NCI-H524 (cell line): ENCODE measurements around the gene PSMC3IP.
A peak's percentile ranks its signal among the peaks of the same experiment; 100 is the strongest.

ENCODE experiments used
- DNase-seq, 2 experiments: peaks; one replicate each; lab custom pipeline; 2025; lab: John Stamatoyannopoulos, UW

The PSMC3IP gene

GRCh38 chr17:42585353-42585752, 7.8 kb upstream of the PSMC3IP start:
- DNase-seq = no peak

DNA sequence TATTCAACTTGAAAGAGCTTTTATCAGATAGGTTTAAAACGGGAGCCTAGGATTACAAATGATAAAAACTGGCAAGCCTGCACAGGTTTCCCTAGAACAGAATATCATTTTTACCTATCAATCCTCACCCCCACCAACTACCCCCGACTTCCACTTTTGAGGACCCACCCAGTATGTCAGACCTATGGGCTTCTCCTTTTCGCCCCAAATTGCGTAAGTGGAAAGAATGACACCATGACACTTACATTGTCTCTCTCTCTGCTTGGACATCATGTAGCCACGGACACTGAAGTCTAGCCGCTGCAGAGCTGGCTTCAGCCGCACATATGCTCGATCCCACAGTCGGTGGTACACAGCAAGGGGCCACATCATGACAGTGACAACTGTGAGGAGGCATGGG, 7.4 kb upstream of the PSMC3IP start:
- DNase-seq = no peak

DNA sequence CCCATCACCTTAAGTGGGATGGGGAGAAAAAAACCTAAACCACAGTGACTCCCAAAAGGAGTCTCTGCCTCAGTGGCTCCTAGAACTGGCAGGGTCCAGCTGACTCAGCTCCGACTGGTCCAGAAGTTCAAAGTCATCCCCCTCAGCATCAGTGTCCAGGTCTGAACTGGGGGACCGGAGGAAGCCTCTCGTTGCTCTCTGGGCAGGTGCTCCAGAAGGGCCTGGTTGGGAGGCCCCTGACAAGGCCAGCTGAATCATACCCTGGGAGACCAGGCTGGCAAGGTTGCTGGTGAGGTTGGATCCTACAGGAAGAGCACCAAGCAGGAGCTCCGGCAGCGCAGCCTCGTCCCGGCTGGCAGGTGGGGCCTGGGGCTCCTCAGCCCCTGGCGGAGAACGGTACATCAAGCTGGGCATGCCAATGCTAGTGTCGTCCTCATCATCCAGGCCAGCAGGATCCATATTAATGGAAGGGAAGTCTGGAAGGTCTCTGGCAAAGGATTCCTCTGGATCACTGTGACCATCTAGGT, 4.3 kb upstream of the PSMC3IP start:
- no peak for DNase-seq

GRCh38 chr17:42579794-42580551, 2.4 kb upstream of the PSMC3IP start:
- no peak for DNase-seq

GRCh38 chr17:42578282-42578869, 847 bp upstream of the PSMC3IP start:
- peak; percentile 76 to 92 for DNase-seq

GRCh38 chr17:42577140-42577531, 393 bp downstream of the PSMC3IP start:
- DNase-seq = peak; percentile 19 to 45

DNA sequence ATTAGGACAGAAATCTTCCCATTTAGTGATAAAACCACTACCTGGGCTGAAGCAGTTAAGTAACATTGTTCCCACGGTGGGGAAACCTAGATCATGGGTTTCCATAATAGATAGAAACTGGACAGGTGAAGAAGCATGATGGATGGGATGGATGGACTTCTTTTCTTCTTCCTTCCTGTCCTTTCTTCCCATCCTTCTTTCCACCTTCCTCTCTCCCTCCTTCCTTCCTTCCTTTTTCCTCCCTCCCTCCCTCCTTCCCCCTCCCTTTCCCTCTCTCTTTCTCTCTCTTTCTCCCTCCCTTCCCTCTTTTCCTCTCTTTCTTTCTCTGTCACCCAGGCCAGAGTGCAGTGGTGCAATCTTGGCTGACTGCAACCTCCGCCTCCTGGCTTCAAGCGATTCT, 3.1 kb downstream of the PSMC3IP start:
- no peak for DNase-seq

- no peak for DNase-seq
Measured at GRCh38 chr17:42573095-42573494, 4.4 kb downstream of the PSMC3IP start.

DNA sequence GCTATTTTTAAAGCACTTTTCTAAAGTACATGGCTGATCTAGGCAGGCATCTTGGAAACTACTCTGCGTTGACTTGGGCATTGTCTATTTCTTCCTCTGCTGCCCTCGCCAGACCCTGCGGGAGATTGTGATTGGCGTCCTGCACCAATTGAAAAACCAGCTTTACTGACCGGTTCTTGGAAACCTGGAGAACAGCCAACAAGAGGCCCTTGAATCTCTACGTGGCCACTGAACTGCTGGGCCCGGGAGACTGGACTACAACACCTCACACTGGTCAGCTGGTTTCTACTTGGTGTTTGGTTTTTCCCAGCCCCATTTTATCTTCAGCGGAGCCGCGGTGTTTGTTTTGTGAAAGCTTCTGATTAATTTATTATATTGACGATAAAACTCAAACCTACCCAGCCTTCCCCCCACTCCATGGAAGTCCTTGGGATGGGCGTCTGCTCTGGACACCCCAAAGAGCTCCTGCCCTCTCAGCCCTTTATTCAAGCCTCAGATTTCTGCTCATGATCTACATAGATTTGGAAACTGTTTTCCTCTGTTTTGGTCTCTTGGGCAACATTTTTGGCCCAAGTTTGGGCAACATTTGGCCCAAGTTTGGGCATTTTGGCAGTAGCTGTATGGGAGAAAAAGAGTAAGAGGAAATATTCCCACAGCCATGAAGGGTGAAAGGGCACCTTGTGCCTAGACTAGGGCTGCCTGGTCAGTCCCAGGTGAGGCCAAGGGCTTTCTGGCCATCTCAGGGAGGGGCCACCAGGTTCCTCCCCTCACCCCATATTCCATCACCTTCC, 5.9 kb downstream of the PSMC3IP start:
- DNase-seq = no peak

- DNase-seq = no peak
Measured at GRCh38 chr17:42568341-42569111, 9.0 kb downstream of the PSMC3IP start.

DNA sequence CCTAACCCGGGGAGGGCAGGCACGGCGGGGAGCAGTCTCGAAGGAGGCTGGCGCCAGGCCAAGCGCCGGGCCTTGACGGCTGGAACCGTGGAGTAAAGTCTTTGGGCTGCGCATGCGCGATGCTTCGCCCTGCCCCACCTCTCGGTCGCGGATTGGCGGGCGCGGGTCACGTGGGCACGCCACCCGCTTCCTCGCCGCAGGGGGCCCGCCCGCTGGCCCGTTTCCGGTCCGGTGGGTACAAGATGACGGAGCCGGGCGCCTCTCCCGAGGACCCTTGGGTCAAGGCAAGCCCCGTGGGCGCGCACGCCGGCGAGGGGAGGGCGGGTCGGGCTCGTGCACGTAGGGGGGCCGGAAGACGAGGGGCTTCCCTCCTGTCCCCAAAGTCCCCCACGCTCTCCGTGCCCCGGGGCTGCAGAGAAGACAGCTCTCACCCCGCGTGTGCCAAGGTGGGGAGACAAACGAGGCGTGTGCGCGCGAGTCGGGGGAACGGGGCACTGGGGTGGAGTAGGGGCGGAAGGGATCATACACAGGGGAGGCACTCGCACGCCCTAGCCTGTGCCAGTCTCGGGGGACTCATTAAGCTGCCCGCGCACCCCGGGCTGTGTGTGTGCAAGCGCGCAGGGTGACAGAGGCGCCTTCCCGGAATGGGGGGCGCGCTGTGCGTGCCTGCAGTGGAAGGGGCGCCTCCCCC, 10.5 kb downstream of the PSMC3IP start, which contains the start of gene MLX:
Gene MLX, plus strand, starts transcription at position 218 of the 691 bp plus-strand sequence. Its CDS starts 25 bp downstream, at position 243.
- DNase-seq = peak; percentile 92 to 96

GRCh38 chr17:42566215-42566882, 11.2 kb downstream of the PSMC3IP start:
- no peak for DNase-seq

DNA sequence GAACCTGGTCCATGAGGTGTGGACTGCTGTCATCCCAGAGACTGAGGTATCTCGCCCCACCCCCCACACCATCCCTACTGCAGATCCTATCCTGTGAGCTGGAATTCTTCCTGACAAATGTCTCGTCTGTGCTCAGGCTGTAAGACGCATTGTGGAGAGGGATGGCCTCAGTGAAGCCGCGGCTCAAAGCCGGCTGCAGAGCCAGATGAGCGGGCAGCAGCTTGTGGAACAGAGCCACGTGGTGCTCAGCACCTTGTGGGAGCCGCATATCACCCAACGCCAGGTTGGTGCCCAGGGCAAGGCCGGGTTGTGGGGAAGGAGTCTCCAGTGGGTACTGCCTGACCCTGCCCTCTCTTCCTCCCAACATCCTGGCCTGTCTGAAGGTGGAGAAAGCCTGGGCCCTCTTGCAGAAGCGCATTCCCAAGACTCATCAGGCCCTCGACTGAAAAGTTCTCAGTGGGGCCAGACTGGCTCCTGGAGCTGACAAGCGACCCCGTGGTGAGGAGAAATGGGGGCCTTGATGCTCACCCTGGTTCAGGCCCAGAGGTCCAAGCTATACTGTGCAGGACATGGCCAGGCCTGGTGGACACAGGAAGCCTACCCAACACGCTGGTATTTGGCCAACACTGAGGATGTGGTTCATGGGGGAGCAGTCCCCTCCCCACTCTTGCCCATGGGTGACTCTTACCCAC, 11.9 kb downstream of the PSMC3IP start:
- no peak for DNase-seq

DNA sequence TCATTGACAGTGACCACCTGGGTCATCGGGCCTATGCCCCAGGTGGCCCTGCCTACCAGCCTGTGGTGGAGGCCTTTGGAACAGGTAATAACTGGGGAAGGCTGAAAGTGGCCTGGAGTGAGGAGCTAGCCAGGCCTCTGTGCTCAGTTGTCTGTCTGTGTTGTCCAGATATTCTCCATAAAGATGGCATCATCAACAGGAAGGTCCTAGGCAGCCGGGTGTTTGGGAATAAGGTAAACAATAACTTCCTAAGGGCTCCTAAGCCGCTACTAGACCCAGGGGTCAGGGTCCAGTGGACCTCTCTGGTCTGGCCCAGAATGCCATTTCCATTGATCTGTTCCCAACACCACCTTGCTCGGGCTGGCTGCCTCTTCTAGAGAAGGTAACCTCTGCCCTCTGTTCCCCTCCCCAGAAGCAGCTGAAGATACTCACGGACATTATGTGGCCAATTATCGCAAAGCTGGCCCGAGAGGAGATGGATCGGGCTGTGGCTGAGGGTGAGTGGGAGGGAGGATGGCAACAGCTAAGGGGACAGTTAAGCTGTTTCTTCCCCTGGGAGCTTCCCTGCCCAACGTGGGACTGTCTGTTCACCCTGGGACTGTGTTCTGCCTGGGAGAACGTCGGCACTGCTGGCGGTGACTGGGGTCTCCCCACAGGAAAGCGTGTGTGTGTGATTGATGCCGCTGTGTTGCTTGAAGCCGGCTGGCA, 12.6 kb downstream of the PSMC3IP start:
- no peak for DNase-seq

DNA sequence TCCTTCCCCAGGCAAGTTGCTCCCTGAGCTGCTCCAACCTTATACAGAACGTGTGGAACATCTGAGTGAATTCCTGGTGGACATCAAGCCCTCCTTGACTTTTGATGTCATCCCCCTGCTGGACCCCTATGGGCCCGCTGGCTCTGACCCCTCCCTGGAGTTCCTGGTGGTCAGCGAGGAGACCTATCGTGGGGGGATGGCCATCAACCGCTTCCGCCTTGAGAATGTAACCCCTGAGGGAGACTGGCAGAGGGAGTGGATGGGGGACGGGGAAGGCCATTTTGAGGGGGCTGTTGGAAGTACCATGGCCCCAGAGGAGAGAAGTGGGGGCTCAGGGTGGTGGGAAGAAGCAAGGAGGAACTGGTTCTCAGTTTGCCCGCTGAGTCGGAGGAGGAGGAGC, 13.6 kb downstream of the PSMC3IP start:
- DNase-seq = no peak

- DNase-seq = no peak
Measured at GRCh38 chr17:42563543-42563942, 14.0 kb downstream of the PSMC3IP start.

DNA sequence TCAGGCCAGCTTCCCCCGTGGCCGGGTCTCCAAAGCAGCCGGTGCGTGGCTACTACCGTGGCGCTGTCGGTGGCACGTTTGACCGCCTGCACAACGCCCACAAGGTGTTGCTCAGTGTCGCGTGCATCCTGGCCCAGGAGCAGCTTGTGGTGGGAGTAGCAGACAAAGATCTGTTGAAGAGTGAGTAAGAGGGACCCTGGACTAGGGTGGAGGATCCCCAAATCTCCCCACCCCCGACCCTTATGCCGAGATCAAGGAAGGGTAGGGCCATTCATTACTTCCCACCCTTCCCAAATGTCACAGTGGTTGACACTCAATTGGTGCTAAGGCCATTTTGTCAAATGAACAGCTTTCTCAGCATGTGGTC, 14.4 kb downstream of the PSMC3IP start:
- no peak for DNase-seq

DNA sequence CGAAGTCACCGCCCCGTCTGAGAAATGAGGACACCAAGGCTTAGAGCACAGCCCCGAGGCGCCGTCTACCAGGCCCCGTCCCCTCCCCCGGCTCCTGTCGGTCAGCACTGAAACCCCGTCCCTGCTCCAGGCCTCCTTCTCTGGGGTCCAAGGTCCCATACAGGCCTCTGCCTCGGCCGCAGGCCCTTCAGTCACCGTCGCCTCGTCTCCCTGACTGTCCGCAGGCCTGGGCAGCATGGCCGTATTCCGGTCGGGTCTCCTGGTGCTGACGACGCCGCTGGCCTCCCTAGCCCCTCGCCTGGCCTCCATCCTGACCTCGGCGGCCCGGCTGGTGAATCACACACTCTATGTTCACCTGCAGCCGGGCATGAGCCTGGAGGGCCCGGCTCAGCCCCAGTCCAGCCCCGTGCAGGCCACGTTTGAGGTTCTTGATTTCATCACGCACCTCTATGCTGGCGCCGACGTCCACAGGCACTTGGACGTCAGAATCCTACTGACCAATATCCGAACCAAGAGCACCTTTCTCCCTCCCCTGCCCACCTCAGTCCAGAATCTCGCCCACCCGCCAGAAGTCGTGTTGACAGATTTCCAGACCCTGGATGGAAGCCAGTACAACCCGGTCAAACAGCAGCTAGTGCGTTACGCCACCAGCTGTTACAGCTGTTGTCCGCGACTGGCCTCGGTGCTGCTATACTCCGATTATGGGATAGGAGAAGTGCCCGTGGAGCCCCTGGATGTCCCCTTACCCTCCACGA, 15.0 kb downstream of the PSMC3IP start:
- no peak for DNase-seq

- peak; percentile 96 to 99 for DNase-seq
Measured at GRCh38 chr17:42561897-42562387, 15.6 kb downstream of the PSMC3IP start, which contains the start of gene COASY. TSS of gene COASY (plus strand) at chr17:42562148. CDS start at chr17:42562623, 475 bp downstream.
